Measurements from ENCODE around the gene DUS2. TPM values are rescaled to one million over a fixed set of nuclear protein-coding genes. Genes with fewer than 3 reads are reported as not detected.
"Not testable (repeated sequence)": the region's sequence is repeated elsewhere in the genome, so short reads cannot be mapped to it uniquely, and the experiment has no call there.

Gene DUS2
- total and polyA plus RNA-seq, 8 donors: 13.9 to 22.4 (median 16.6) TPM

DNA sequence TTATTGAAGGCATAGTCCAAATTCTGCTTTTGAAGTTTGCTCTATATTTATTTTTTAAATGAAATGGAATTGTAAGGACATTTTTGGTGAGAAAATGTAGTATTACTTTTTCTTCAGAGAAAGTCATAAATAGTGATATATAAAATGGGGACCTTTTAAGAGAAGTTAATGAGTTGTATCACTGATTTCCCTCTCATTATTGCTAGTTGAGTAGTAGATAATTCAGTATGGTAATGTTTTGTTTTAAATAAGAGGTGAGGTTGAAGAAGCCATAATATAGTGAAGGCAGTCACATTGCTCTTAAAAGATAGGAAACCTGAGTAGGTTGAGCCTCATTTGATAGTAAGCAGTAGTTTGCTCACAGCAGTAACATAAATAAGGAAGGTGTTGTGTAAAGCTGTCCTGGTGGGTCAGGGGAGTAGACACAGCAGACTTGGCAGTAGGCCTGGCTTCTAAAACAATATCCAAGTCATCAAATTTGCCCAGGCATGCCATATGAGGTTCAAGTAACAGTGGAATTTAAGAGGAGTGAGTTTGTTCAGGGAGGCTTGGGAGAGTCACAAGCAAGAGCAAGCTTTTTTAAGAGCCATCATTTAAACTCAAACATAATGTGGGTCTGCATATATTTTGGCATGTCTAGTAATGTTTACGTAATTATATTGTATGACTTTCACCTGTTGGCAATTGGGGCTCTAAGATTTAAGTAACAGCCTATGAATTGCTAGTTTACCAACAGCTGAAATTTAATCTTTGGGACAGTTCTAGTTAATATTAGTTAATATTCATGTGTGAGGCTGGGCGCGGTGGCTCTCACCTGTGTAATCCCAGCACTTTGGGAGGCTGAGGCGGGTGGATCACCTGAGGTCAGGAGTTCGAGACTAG lies 68.5 kb downstream of the DUS2 start:
- Histone ChIP-seq H3K4me3 (no peak overlapping the region), H3K27ac (peak overlapping the region; percentile 23 to 60), H3K9me3 (no peaks in the 10 kb centered on the region), H3K27me3 (no peaks in the 10 kb centered on the region), H3K4me1 (peaks cover 35 to 88% of the 10 kb centered on the region in 2 donors), H3K36me3 (no peaks in the 10 kb centered on the region)
- no peak for TF ChIP-seq CTCF (IDR thresholded peaks at IDR 0.05)
- DNase-seq (no peak), ATAC-seq (peak; percentile 37)
- intact Hi-C loops (cut with DNase I): loop anchor here in 1 of 2 donors (10.0 kb wide), 1 partner anchor 133 kb away; no protein-coding TSS in a partner anchor

DNA sequence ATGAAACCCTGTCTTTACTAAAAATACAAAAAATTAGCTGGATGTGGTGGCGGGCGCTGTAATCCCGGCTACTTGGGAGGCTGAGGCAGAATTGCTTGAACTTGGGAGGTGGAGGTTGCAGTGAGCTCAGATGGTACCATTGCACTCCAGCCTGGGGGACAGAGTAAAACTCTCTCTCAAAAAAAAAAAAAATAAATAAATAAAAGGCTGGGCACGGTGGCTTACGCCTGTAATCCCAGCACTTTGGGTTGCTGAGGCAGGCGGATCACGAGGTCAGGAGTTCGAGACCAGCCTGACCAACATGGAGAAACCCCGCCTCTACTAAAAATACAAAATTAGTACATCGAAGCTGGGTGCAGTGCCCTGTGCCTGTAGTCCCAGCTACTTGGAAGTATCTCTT lies 69.2 kb downstream of the DUS2 start:
- intact Hi-C loops (cut with DNase I): loop anchor here in 1 of 2 donors (10.0 kb wide), 1 partner anchor 133 kb away; no protein-coding TSS in a partner anchor

GRCh38 chr16:68093816-68094613 lies 70.9 kb downstream of the DUS2 start:
- DNase-seq: no peak
- intact Hi-C loops (cut with DNase I): loop anchor here in 1 of 2 donors (10.0 kb wide), 1 partner anchor 131 kb away; no protein-coding TSS in a partner anchor
- no peak for TF ChIP-seq CTCF (IDR thresholded peaks at IDR 0.05)
- H3K4me3 ChIP-seq: no peak overlapping the region
- no peak overlapping the region for H3K27ac ChIP-seq
- ATAC-seq: peak; percentile 59
- peaks cover 0 to 5% of the 10 kb centered on the region in 2 donors for H3K36me3 ChIP-seq
- H3K27me3 ChIP-seq: no peaks in the 10 kb centered on the region
- H3K4me1 ChIP-seq: peaks cover 23 to 66% of the 10 kb centered on the region in 2 donors
- no peaks in the 10 kb centered on the region for H3K9me3 ChIP-seq

More for the DNA sequence above, 69.2 kb downstream of the DUS2 start:
- H3K27ac ChIP-seq: peak overlapping the region; percentile 23 to 60
- not testable (repeated sequence) for H3K4me3 ChIP-seq, DNase-seq, H3K9me3 ChIP-seq, H3K36me3 ChIP-seq, ATAC-seq, H3K27me3 ChIP-seq
- H3K4me1 ChIP-seq: peaks cover 30 to 81% of the 10 kb centered on the region in 2 donors

- Histone ChIP-seq H3K4me3 (no peak overlapping the region), H3K27ac (no peak overlapping the region), H3K36me3 (peaks cover 0 to 5% of the 10 kb centered on the region in 2 donors), H3K4me1 (peaks cover 23 to 60% of the 10 kb centered on the region in 2 donors), H3K27me3 (no peaks in the 10 kb centered on the region), H3K9me3 (no peaks in the 10 kb centered on the region)
- DNase-seq (no peak), ATAC-seq (no peak)
- intact Hi-C loops (cut with DNase I): loop anchor here in 1 of 2 donors (10.0 kb wide), 1 partner anchor 130 kb away; no protein-coding TSS in a partner anchor
- no peak for TF ChIP-seq CTCF (IDR thresholded peaks at IDR 0.05)
Measured at GRCh38 chr16:68094614-68094934, 71.5 kb downstream of the DUS2 start.

- H3K36me3 ChIP-seq: peaks cover 0 to 5% of the 10 kb centered on the region in 2 donors
- ATAC-seq (no peak), DNase-seq (no peak)
- no peaks in the 10 kb centered on the region for H3K9me3 ChIP-seq
- no peak overlapping the region for H3K27ac ChIP-seq
- no peaks in the 10 kb centered on the region for H3K27me3 ChIP-seq
- intact Hi-C loops (cut with DNase I): loop anchor here in 1 of 2 donors (10.0 kb wide), 1 partner anchor 128 kb away; no protein-coding TSS in a partner anchor
- no peak for TF ChIP-seq CTCF (IDR thresholded peaks at IDR 0.05)
- peaks cover 19 to 41% of the 10 kb centered on the region in 2 donors for H3K4me1 ChIP-seq
- no peak overlapping the region for H3K4me3 ChIP-seq
Measured at GRCh38 chr16:68096491-68096890, 73.4 kb downstream of the DUS2 start.
